Daoy (cell line): Measurements from ENCODE around the gene ENPEP. TPM values are rescaled to one million over a fixed set of nuclear protein-coding genes. Genes with fewer than 3 reads are reported as not detected.
"Not testable (repeated sequence)": the region's sequence is repeated elsewhere in the genome, so short reads cannot be mapped to it uniquely, and the experiment has no call there.

ENCODE experiments used
- DNase-seq: peaks from one replicate; pipeline ENCODE4 v3.0.0-alpha.2; 2015; ENCODE audit warnings: low read depth
- total RNA-seq: library from RNA; depleted of rRNA; stranded (reverse); fragments of >200 nt; shearing (Covaris generic); gene quantifications from 2 replicates; pipeline ENCODE4 v1.2.3, GENCODE V29; 2014

The ENPEP gene
- total RNA-seq, 1 experiment from 2014 or later, result 0.34 TPM

- DNase-seq, result no peak
These were observed 43.0 kb downstream of the ENPEP start for GRCh38 chr4:110518889-110519490.

- DNase-seq, result no peak
These were observed 44.9 kb downstream of the ENPEP start for GRCh38 chr4:110520886-110521285.

GRCh38 chr4:110526589-110526988, 50.6 kb downstream of the ENPEP start:
- no peak for DNase-seq

- DNase-seq, result no peak
These were observed 51.2 kb downstream of the ENPEP start for GRCh38 chr4:110527156-110527555.

- no peak for DNase-seq
These were observed 57.1 kb downstream of the ENPEP start for GRCh38 chr4:110532901-110533589.

GRCh38 chr4:110533590-110533910, 57.6 kb downstream of the ENPEP start:
- no peak for DNase-seq

GRCh38 chr4:110533940-110534339, 58.0 kb downstream of the ENPEP start:
- peak; percentile 79 for DNase-seq

- DNase-seq, result no peak
These were observed 64.6 kb downstream of the ENPEP start for GRCh38 chr4:110540581-110540980.

GRCh38 chr4:110540982-110541451, 65.1 kb downstream of the ENPEP start:
- DNase-seq, result peak; percentile 41

- DNase-seq, result no peak
These were observed 67.6 kb downstream of the ENPEP start for GRCh38 chr4:110543577-110543976.

GRCh38 chr4:110544594-110544993, 68.6 kb downstream of the ENPEP start:
- DNase-seq, result no peak

GRCh38 chr4:110550260-110550659, 74.3 kb downstream of the ENPEP start:
- DNase-seq, result peak; percentile 34

- no peak for DNase-seq
These were observed 77.2 kb downstream of the ENPEP start for GRCh38 chr4:110553197-110553596.

GRCh38 chr4:110567214-110567613, 91.3 kb downstream of the ENPEP start:
- DNase-seq, result no peak

GRCh38 chr4:110576696-110577095, 100.7 kb downstream of the ENPEP start:
- DNase-seq, result not testable (repeated sequence)

GRCh38 chr4:110586131-110586850, 110.3 kb downstream of the ENPEP start:
- DNase-seq, result peak; percentile 4

GRCh38 chr4:110587666-110588285, 111.8 kb downstream of the ENPEP start:
- DNase-seq, result no peak

- no peak for DNase-seq
These were observed 113.3 kb downstream of the ENPEP start for GRCh38 chr4:110589297-110589696.

- no peak for DNase-seq
These were observed 119.6 kb downstream of the ENPEP start for GRCh38 chr4:110595583-110595982.

- DNase-seq, result no peak
These were observed 120.5 kb downstream of the ENPEP start for GRCh38 chr4:110596431-110596830.

- DNase-seq, result no peak
These were observed 121.6 kb downstream of the ENPEP start for GRCh38 chr4:110597582-110597981.

- no peak for DNase-seq
These were observed 126.1 kb downstream of the ENPEP start for GRCh38 chr4:110602061-110602460.

GRCh38 chr4:110605077-110605476, 129.1 kb downstream of the ENPEP start:
- no peak for DNase-seq
